ENCODE measurements around the gene PRSS58. TPM values are rescaled to one million over a fixed set of nuclear protein-coding genes. Genes with fewer than 3 reads are reported as not detected.

The PRSS58 gene, protein sequence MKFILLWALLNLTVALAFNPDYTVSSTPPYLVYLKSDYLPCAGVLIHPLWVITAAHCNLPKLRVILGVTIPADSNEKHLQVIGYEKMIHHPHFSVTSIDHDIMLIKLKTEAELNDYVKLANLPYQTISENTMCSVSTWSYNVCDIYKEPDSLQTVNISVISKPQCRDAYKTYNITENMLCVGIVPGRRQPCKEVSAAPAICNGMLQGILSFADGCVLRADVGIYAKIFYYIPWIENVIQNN
- total RNA-seq, result not detected in 2 replicates

DNA sequence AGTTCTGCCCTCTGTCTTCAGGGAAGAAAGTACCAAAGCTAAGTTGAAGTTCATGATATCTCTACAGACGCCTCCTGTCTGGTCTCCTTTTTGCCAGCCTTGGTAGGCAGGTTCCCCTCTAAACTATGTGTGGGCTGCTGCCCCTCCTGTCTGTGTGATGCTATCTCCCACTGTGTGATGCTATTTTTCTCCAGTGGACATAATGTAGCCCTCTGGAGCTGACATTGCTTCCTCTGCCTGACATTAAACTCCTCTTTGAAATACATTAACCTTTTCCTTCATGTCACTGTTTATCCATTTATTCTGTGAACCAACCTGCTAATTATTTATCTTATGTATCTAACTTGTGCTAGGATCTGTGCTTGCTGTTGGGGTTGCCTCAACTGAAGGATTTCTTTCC lies at the start of gene PRSS58:
Gene PRSS58, minus strand, starts transcription at position 101 of the 400 bp plus-strand sequence. CDS start 351 bp downstream, outside the sequence.
- DNase-seq, result no peak

DNA sequence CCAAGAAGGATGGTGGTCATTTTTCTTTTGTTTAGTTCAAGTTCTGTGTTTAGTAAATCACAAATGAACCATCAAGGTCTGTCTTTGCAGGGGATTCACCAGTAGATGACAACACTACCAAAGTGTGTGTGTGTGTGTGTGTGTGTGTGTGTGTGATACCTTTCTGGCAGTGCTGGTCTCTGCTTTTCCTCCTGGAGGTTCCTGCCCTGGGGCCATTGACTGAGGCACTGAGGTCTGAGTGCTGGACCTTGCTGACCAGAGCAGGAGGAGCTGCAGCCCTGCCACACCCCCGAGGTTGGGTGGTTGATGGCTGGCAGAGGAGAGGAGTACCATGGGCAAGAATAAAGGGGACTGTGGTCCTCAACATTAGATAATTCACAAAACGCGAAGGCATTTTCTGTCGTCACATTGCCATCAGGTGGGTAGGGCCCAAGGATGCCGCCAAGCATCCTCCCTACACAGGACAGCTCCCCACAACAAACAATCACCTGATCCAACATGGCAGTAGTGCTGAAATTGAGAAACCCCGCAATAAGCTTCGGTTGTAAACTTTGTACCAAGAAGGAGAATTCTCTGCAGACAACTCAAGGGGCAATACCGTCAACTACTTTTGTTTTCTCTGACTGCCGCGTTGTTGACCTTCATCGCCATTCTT lies 49.5 kb upstream of the PRSS58 start:
- DNase-seq, result no peak

DNA sequence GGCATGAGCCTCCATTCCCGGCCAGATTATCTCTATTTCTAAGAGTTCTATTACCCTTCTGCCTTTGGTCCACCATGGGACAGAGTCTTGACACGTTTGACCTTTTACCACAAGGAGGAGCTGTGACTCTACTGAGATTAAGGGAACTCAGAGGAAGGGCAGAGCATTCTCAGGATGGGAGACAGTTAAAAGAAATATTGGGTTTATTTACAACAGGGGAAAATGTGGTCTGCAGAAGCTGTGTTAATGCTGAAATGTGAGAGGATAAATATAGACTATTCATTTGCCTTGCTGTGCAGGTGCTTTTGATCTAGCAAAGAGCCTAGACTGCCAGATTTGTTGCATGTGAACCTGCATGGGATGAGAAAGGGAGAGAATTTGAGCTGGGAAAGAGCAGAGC lies 45.8 kb upstream of the PRSS58 start:
- DNase-seq, result peak; percentile 13

DNA sequence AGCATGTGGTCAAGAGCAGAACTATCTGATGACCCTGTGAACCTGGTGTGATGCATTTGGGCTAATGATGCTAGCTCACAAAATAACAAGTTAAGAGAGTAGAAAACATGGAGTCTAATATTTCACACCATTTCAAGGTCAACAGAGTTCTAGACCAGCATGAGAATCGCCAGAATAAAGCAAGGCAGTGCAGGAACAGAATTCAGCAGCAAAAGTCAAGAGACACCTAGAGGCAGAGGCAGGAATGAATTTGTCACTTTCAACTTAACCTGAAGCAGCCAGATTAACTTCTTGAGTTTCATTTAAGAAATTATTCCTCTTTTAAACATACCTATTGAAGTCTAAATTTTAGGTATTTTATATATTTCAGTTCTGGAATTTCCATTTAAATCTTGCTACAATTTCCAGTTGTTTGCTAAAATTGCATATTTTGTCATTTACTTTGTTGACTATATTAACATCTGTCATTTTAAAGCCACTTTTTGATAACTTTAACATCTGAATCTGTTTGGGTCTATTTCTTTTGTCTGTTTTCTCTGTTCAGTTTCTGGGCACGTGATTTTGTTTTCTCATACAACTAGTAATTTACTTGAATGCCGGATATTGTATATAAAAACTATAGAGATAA lies 44.2 kb upstream of the PRSS58 start:
- peak; percentile 27 for DNase-seq

DNA sequence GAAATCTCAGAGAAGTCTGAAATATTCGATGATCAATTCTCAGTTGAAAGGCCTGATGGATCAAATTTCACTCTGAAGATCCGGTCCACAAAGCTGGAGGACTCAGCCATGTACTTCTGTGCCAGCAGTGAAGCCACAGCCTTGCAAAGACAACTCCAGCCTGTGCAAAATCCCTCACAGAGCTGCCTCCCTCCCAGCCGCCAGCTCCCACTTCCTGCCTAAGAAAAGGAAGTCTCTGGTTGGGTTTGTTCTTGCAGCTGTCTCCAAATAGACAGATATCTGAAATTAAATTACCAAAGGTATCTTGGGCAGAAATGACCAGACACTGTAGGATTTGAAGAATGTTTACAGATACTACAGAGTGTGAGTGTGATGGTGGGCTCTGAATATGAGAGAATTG lies 43.4 kb upstream of the PRSS58 start:
- DNase-seq, result no peak

DNA sequence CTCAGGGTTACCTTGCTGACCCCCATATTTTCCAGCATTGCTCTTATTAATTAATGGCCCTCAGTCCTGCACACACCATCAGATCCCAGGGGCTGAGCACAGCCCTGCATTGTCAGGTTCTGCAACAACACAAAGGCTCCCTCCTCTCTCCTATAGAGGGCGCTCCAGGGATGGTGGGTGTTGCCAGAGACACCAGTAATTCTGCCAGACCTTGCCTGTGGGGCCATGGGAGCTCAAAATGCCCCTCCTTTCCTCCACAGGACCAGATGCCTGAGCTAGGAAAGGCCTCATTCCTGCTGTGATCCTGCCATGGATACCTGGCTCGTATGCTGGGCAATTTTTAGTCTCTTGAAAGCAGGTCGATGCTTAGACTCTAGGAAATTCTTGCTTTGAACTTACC lies 42.8 kb upstream of the PRSS58 start:
- DNase-seq, result no peak

DNA sequence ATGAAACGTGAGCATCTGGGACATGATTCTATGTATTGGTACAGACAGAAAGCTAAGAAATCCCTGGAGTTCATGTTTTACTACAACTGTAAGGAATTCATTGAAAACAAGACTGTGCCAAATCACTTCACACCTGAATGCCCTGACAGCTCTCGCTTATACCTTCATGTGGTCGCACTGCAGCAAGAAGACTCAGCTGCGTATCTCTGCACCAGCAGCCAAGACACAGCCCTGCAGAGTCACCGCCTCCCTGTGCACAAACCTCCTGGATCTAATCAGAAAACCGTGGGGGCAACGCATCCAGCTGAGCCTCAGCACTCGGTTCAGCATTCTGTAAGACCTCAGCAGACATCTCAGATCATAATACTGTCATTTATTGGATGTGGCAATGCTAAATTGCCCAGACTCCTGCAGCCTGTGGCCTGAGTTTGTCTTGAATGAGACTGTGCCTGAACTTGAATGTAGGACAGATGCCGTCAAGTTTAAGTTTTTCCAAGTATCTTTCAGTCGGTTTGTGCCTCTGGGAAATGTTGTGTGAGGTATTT lies 41.5 kb upstream of the PRSS58 start:
- no peak for DNase-seq

DNA sequence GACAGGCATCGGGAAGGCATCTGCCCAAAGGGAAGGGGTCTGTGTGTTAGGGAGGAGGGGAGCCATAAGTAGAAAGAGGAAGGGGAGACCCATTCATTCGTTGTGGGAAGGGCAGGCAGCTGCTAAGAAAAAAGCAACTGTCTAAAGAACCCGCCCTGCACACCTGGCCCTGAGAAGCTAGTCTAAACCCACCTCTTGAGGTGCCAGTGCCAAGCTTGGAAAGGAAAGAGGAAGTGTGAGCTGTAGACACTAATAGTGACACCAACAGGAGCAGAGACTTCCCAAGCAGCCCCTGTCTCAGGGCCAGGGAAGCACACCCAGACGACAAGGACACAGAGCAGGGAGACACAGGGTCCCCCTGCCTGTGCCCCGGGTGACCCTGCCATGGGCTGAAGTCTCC lies 40.8 kb upstream of the PRSS58 start:
- no peak for DNase-seq

DNA sequence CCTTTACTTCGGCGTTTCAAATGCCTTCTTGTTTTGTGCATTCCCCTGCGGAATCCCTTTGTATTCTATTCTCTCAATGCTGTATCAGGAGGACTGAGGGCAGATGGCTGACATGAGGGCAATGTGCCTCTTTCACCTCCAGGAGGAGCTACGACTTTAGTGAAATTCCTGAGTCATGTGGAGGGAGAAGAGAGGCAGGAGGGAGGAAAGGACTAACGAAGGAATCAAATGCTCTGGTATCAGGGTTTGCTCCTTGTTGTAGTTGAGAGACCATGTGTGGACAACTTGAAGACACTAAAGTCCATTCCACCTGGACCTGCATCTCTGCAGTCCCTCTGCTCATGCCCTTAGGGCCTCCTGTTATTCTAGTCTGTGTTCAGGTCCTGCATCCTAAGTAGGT lies 40.2 kb upstream of the PRSS58 start:
- peak; percentile 11 for DNase-seq

DNA sequence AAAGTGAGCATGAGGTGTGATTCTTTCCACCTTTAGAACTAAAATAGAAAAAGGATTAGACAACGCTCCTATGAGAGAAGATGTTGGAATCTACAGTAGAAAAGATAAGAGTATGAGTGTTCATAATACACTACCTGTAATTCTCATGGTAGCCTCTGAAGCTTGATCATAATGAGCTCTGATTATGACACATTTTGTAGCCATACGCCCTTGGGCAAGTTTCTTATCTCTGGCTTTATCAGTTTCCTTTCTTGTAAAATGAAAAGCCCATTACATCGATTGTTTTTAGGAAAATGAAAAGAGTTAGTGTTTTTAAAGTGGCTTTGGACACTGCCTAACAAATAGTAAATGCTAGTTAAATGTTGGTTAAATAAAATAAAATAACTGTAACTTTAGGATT lies 22.4 kb upstream of the PRSS58 start:
- DNase-seq, result no peak

DNA sequence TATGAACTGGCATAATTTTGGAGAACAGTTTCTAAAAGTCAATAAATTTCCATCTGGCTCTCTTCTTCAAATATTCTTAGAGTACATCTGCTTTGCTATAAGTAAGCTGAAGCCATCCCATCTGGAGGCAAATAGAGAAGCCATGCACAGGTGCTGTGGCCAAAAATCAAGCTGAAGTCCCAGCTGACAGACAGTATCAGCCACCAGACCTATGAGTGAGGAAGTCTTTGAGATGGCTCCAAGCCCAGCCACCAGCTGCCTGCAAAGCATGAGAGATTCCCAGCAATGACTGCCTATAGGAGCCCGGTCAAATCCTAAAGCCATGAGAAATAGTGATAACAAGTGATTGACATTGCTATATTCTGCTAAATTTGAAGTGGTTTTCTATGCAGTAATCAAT lies 21.7 kb upstream of the PRSS58 start:
- no peak for DNase-seq

DNA sequence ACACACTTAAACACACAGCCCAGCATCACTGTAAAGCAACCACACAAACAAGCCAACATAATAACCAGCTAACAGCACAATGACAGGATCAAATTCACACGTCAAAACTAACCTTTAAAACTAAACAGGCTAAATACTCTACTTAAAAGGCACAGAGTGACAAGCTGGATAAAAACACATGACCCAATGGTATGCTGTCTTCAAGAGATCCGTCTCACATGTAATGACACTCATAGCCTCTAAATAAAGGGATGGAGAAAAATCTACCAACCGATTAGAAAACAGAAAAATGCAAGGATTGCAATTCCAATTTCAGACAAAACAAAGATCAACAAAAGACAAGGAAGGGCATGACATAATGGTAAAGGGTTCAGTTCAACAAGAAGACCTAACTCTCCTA lies 17.2 kb upstream of the PRSS58 start:
- no peak for DNase-seq

DNA sequence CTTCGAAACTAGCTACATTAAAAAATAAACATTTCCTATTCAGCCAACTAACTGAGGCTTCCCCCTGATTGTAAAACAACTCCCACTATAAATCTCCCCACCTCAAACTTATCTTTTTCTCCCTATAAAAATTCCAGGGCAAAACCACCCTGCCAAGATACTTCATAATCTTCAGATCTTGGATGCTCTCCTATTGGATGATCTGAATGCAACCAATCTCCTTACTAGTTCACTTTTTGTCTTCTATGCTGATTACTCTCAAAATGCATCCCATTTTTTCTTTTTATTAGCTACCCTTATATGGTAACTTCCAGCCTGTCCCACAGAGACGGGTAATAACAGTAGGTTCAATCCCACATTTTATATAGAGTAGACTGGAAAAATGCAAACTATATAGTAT lies 15.0 kb upstream of the PRSS58 start:
- no peak for DNase-seq

DNA sequence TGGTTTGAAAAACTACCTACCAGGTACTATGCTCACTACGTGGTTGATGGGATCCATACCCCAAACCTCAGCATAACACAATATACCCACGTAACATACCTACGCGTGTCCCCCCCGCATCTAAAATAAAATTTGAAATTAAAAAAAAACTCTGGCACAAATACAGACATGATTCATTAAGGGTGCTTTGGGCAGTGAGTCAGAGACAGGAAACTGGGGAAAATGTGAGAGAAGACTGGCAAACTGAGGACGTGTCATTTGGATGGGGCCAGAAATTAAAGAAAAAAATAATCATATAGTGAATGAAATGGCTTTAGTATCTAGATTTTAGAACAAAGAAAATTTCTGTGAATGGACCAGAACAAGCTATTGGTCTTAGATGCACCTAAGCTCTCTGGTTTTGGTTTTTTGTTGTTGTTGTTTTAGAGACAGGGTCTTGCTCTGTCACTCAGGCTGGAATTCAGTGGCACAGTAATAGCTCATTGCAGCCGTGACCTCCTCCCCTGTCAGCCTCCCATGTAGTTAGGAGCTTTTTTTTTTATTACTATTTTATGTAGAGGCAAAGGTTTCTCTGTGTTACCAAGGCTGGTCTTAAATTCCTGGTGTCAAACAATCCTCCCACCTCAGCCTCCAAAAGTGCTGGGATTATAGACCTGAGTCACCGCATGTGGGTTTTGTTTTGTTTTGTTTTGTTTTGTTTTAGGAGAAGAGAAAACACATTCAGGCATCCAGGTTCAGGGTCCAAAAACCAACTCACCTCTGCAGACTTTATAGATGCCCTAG lies 5.9 kb upstream of the PRSS58 start:
- DNase-seq, result no peak

DNA sequence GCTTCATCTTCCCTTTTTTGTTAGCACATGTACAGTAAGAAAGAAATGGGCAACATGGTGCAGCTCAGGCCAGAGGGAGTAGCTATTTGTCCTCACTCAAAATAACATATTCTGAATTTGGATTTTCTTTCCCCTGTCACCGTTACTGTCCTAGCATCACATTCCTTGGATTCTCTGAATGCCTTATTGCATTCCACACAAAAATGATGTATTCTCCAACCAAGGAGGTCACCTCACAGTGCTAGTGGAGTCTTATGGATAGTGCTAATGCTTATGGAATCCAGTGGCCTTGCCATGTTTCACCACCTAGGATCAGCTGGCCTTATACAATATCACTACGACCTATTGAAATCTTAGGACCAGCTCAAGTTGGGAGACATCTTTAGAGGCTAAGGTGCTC lies 7.2 kb downstream of the PRSS58 start:
- no peak for DNase-seq

DNA sequence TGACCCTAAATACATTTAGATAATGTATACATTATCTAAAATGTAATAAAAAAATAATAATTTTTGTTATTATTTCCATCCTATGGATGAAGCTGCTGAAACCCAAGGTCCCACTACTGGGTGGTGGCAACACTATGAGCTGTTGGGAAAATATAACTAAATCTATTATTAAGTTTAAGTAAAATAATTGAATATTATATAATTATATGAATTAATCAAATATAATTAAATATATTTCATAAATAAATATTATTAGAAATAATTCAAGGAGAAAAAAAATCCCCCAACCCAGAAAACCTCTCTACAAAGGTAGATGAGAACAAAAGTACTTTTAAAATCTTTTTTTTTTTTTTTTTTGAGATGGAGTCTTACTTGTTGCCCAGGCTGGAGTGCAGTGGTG lies 7.9 kb downstream of the PRSS58 start:
- no peak for DNase-seq

DNA sequence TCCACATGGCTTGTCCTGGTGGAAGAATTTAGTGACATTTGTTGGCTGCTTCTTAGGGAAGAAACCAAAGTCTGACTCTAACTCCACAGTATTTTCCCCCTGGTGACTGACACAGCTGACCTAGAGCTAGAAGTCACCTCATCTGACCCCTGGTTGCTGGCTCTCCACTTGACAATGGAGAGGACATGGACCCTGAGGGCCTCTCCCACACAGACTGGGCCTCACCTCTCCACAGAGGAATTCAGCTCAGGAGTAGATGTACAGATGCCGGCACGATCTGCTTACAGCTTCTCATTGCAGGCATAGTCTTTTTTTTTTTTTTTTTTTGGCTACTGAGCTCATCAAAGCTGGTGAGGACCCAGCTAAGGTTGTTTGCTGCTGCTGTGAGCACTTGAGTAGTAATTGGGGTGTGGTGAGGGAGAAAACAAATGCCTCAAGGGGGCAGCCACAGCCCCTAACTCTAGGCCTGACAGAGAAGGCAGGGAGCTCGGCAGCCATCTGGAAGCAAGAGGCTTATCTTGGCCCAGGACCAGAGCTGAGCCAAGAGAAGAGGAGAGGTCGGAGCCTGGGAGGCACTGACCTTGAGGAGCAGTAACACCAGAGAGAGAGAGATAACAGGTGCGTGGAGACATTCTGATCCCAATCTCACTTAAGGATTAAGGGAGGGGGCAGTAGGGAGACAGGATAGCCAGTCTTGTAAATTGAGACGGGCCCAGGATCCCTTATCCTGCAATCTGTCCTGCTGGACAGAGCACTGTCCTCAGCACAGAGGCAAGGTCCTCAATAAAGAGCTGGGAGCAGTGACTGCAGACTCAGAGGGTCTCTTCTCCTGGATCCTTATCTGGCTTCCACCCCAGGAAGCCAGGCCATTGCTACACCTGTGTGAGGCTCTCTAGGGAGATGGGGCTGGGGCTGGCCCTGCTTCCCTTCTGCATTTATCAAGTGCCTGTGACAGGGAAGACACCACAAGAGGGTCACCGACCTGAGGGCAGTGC lies 9.4 kb downstream of the PRSS58 start:
- no peak for DNase-seq

DNA sequence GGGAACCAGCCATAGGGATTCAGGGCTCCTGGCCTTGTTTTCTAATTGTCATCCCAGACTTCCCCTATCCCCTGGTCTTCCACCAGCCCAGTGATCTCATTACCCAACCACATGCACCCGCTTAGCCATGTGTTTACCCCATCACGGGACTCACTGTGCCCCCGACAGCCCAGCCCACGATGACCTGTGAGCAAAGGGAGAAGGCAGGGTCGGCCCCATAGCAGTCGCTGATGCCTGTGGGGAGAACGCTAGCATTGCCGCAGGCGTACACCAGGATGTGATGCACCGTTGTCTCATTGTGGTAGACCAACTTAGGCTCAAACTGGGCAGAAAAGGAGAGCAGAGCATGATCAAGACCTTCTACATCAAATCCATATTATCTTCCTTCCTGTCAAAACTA lies 14.0 kb downstream of the PRSS58 start:
- no peak for DNase-seq

DNA sequence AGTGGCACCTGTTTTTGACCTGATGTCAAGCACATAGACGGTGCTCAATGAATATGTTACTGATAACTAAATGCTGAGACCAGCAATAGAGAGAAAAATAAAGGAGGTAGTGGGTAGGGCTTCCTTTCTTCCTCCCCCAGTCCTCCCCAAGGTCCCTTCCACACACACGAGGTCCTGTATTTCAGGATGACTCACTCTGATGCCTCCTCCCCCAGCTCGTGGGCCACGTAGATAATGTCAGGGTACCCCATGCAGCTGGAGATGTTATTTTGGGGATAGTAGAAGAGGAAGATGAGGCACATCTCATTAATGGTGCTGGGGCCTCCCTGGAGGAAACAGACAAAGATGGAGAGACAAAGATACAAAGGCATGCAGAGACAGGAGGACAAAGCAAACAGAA lies 17.3 kb downstream of the PRSS58 start:
- no peak for DNase-seq

DNA sequence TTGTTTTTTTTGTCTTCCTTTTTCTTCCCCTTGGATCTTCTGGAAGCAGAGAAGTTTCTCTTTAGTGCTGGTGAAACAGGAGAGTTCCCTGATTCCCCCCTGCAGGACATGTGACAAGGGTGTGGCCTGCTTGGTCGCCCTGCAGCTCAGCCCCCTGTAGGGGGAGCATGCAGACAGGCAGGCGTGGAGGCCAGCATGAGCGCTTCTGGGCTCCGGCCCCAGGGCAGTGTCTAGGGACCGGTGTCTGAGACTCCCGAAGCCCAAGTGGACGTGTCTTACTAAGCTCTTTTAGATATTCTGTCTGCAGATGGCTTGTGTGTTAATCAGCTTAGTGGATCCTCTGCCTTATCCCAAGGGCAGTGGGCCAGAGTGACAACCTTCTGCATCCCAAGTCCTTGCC lies 26.1 kb downstream of the PRSS58 start:
- no peak for DNase-seq

DNA sequence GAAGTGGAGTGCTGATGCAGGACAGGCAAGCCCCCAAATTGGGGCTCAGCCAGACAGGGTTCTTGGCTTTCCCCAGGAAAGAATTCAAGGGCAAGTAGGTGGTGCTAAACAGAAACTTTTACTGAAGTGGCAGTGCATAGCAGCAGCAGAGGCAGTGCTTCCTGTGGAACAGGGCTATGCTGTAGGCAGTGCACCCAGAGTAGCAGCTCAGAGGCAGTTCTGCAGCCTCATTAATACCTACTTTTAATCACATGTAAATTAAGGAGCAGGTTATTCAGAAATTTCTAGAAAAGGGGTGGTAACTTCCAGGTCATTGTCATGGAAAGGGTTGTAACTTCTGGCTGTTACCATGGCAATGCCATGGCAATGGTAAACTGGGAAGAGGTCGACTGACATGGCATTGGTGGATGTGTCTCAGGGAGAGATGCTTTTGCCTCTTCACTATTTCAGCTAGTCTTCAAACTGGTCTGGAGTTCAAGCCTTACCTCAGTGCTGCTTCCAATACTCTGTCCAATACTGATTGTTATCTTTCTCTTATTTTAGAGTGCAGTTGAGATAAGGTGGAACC lies 29.2 kb downstream of the PRSS58 start:
- DNase-seq, result no peak
